SK-N-SH treated with all-trans-retinoic acid at 6 μM for 48 hours (cell line): ENCODE measurements around the gene THSD4.

Source experiments
- ESRRG ChIP-seq: fragments of 250-450 bp; sonication (Bioruptor Pico); IDR thresholded peaks from 2 replicates; pipeline ENCODE4 v1.6.1; 2021; ENCODE audit warnings: mild to moderate bottlenecking
- TCF4 ChIP-seq: fragments of 250-450 bp; sonication (Bioruptor Pico); IDR thresholded peaks from 2 replicates; pipeline ENCODE4 v1.8.0; 2021; ENCODE audit warnings: mild to moderate bottlenecking, moderate library complexity, borderline replicate concordance
- ZFP3 ChIP-seq: fragments of 250-450 bp; sonication (Bioruptor Pico); IDR thresholded peaks from 2 replicates; pipeline ENCODE4 v1.5.0; 2020; ENCODE audit warnings: mild to moderate bottlenecking, moderate library complexity
- TF ChIP-seq, protein P1 (sequence below): fragments of 250-450 bp; sonication (Bioruptor Pico); IDR thresholded peaks from 2 replicates; pipeline ENCODE4 v1.5.0; 2020; ENCODE audit warnings: mild to moderate bottlenecking, moderate library complexity

DNA sequence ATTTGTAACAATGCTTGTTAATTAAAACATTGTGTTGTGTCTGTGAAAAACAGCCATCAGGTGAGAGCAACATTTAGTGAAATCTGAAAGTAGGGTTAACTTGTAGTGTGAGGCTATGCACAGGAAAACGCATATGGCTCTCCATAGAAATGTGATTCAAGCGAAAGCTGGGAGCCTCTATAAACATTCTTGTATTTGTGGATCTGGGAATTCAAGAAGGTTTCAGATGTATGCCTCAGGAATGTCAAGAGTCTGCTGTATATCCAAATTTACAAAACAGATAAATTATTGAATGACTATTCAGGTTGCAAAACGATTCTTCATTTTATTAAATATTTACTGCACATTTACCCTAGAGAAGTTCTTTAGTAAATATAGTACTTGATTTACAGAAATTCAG is 166.0 kb downstream of the THSD4 start:
- TF ChIP-seq ZFP3 (CRISPR knock-in tag): no peak
- TF ChIP-seq, protein P1, sequence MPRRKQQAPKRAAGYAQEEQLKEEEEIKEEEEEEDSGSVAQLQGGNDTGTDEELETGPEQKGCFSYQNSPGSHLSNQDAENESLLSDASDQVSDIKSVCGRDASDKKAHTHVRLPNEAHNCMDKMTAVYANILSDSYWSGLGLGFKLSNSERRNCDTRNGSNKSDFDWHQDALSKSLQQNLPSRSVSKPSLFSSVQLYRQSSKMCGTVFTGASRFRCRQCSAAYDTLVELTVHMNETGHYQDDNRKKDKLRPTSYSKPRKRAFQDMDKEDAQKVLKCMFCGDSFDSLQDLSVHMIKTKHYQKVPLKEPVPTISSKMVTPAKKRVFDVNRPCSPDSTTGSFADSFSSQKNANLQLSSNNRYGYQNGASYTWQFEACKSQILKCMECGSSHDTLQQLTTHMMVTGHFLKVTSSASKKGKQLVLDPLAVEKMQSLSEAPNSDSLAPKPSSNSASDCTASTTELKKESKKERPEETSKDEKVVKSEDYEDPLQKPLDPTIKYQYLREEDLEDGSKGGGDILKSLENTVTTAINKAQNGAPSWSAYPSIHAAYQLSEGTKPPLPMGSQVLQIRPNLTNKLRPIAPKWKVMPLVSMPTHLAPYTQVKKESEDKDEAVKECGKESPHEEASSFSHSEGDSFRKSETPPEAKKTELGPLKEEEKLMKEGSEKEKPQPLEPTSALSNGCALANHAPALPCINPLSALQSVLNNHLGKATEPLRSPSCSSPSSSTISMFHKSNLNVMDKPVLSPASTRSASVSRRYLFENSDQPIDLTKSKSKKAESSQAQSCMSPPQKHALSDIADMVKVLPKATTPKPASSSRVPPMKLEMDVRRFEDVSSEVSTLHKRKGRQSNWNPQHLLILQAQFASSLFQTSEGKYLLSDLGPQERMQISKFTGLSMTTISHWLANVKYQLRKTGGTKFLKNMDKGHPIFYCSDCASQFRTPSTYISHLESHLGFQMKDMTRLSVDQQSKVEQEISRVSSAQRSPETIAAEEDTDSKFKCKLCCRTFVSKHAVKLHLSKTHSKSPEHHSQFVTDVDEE (CRISPR knock-in tag): no peak
- TF ChIP-seq TCF4 (CRISPR knock-in tag): no peak
- TF ChIP-seq ESRRG (CRISPR knock-in tag): no peak
